Spleen (tissue), 11 donors: Measurements from ENCODE around the gene SEMA3E. TPM values are rescaled to one million over a fixed set of nuclear protein-coding genes. Genes with fewer than 3 reads are reported as not detected.
"Not testable (repeated sequence)": the region's sequence is repeated elsewhere in the genome, so short reads cannot be mapped to it uniquely, and the experiment has no call there.

ENCODE experiments used
- DNase-seq: peaks from one replicate; pipeline ENCODE4 v3.0.0-alpha.2; 2020
- H3K27ac ChIP-seq, 8 donors: fragments of 200-600 bp; sonication (generic) in 7 of 8; 1 replicate in 4 of 8; 2 replicates in 4 of 8; pipeline versions ENCODE4 v1.5.0 to v1.8.0; 2016 to 2021; ENCODE audit warnings: inconsistent platforms in 4 of 8, mild to moderate bottlenecking in 4 of 8, moderate library complexity in 1 of 8
- H3K27me3 ChIP-seq, 7 donors: fragments of 200-600 bp; sonication (generic) in 6 of 7; replicated peaks in 1 of 7; 1 replicate in 4 of 7; 2 replicates in 3 of 7; pipeline versions ENCODE4 v1.5.0 to v1.8.0; 2016 to 2021; ENCODE audit warnings: inconsistent platforms in 3 of 7, mild to moderate bottlenecking in 1 of 7
- H3K36me3 ChIP-seq, 6 donors: fragments of 200-600 bp; sonication (generic) in 5 of 6; 1 replicate in 4 of 6; 2 replicates in 2 of 6; pipeline versions ENCODE4 v1.5.0 to v1.8.0; 2016 to 2021; ENCODE audit warnings: inconsistent platforms in 2 of 6
- H3K4me1 ChIP-seq, 6 donors: fragments of 200-600 bp; sonication (generic) in 5 of 6; 1 replicate in 3 of 6; 2 replicates in 3 of 6; pipeline versions ENCODE4 v1.5.0 to v1.8.0; 2016 to 2021; ENCODE audit warnings: inconsistent platforms in 3 of 6
- H3K4me3 ChIP-seq, 8 donors: fragments of 200-600 bp; sonication (generic) in 7 of 8; 1 replicate in 4 of 8; 2 replicates in 4 of 8; pipeline versions ENCODE4 v1.5.0 to v1.8.0; 2016 to 2021; ENCODE audit warnings: inconsistent platforms in 4 of 8, mild to moderate bottlenecking in 4 of 8, moderate library complexity in 2 of 8
- H3K9me3 ChIP-seq, 8 donors: fragments of 200-600 bp; sonication (generic) in 7 of 8; 1 replicate in 4 of 8; 2 replicates in 4 of 8; pipeline versions ENCODE4 v1.5.0 to v1.8.0; 2016 to 2021; ENCODE audit warnings: inconsistent platforms in 4 of 8
- CTCF ChIP-seq, 11 experiments: fragments of 200-600 bp in 7 of 11; fragments of 450-650 bp in 4 of 11; sonication (generic) in 4 of 11; IDR thresholded peaks in 8 of 11; conservative IDR thresholded peaks in 3 of 11; 1 replicate in 7 of 11; 2 replicates in 4 of 11; pipeline versions ENCODE4 v1.4.0 to v1.8.0; 2016 to 2021; ENCODE audit warnings: antibody characterized with exemption in 11 of 11, inconsistent platforms in 4 of 11, mild to moderate bottlenecking in 1 of 11
- POLR2A ChIP-seq, 3 donors: fragments of 450-650 bp; IDR thresholded peaks; one replicate each; pipeline ENCODE4 v1.5.1; 2017; ENCODE audit warnings: antibody characterized with exemption in 3 of 3, mild to moderate bottlenecking in 1 of 3
- POLR2AphosphoS5 ChIP-seq, 3 donors: sonication (generic); formaldehyde crosslinking; IDR thresholded peaks; one replicate each; pipeline ENCODE4 v1.5.1; 2017; ENCODE audit warnings: antibody characterized with exemption in 3 of 3
- WGBS, 5 donors: extraction: QIAGEN DNeasy Blood & Tissue Kit in 3 of 5; methylation state at CpG; one replicate each; pipeline versions ENCODE4 v1.1.5 to v1.1.7; 2013 to 2018; 5-methylcytosine and 5-hydroxymethylcytosine counted together
- intact Hi-C: fragments of 100-400 bp; cut with DNase I; formaldehyde crosslinking; loops from one replicate; pipeline ENCODE4 v1.15.0; 2023; ENCODE audit warnings: low total_unique reads
- polyA plus RNA-seq, 3 donors: library from polyadenylated mRNA; stranded (reverse); fragments of 200-250 nt; gene quantifications; one replicate each; pipeline ENCODE4 v1.2.1, GENCODE V29; 2013
- total RNA-seq, 7 donors: library from RNA; depleted of rRNA in 3 of 7; stranded (reverse); fragments of >200 nt in 3 of 7; fragmentation: NEBNext Ultra II Directional in 4 of 7; extraction: Animal tissue kit (Norgen Biotek cat#: 25700) in 4 of 7; gene quantifications; one replicate each; pipeline versions ENCODE4 v1.1.0 to v1.2.1, GENCODE V29; 2016 to 2021
- donor health status: healthy with polysubstance abuse.
- donor health status: DM: no; HTN: no; CAD: no; lungs with moderate emphysema.
- donor health status: DM: no; HTN: no; CAD: no.
- donor health status: Bipolar disorder and iron deficiency.
- donor health status: healthy.
- donor health status: DM: no; HTN: no; CAD: no.
- donor health status: DM: yes; HTN: yes; CAD: no.

SEMA3E gene
- total and polyA plus RNA-seq, 10 donors: under 0.01 to 0.44 (median 0.29) TPM; not detected in 7

GRCh38 chr7:83466187-83466923 is 182.6 kb downstream of the SEMA3E start:
- Histone ChIP-seq H3K4me3 (no peak overlapping the region), H3K4me1 (no peaks in the 10 kb centered on the region), H3K9me3 (no peaks in the 10 kb centered on the region), H3K36me3 (no peaks in the 10 kb centered on the region), H3K27ac (no peak overlapping the region), H3K27me3 (no peaks in the 10 kb centered on the region)
- WGBS, 5 donors: 60 to 84% (median 76%) methylated on average over 4 of the region's 4 CpGs
- no peak for DNase-seq
- intact Hi-C loops: no loop called here
- no peak for TF ChIP-seq CTCF (IDR thresholded peaks at IDR 0.05 in 8 of 11, conservative IDR thresholded peaks at IDR 0.05 in 3 of 11)

GRCh38 chr7:83465643-83466042 is 183.3 kb downstream of the SEMA3E start:
- Histone ChIP-seq H3K36me3 (no peaks in the 10 kb centered on the region), H3K27me3 (no peaks in the 10 kb centered on the region), H3K4me3 (no peak overlapping the region), H3K4me1 (no peaks in the 10 kb centered on the region), H3K27ac (no peak overlapping the region), H3K9me3 (no peaks in the 10 kb centered on the region)
- DNase-seq: no peak
- TF ChIP-seq POLR2A (IDR thresholded peaks at IDR 0.05) (no peak), POLR2AphosphoS5 (IDR thresholded peaks at IDR 0.05) (no peak), CTCF (IDR thresholded peaks at IDR 0.05 in 8 of 11, conservative IDR thresholded peaks at IDR 0.05 in 3 of 11) (no peak)
- intact Hi-C loops: no loop called here
- WGBS, 5 donors: 82 to 90% (median 83%) methylated on average over 4 of the region's 4 CpGs

GRCh38 chr7:83461820-83462219 is 187.1 kb downstream of the SEMA3E start:
- WGBS, 5 donors: 71 to 81% (median 76%) methylated on average over 13 to 15 of the region's 15 CpGs
- DNase-seq, H3K36me3 ChIP-seq, H3K27me3 ChIP-seq, H3K9me3 ChIP-seq, H3K4me1 ChIP-seq, H3K27ac ChIP-seq, intact Hi-C loops, H3K4me3 ChIP-seq: not testable (repeated sequence)

GRCh38 chr7:83459930-83460653 is 188.8 kb downstream of the SEMA3E start:
- H3K9me3 ChIP-seq, DNase-seq, intact Hi-C loops, H3K27ac ChIP-seq, H3K27me3 ChIP-seq, H3K36me3 ChIP-seq, H3K4me3 ChIP-seq, H3K4me1 ChIP-seq: not testable (repeated sequence)
- WGBS, 5 donors: 55 to 62% (median 59%) methylated on average over 16 to 18 of the region's 18 CpGs

GRCh38 chr7:83459101-83459929 is 189.6 kb downstream of the SEMA3E start:
- 75 to 86% (median 81%) methylated on average over 6 of the region's 6 CpGs for WGBS, 5 donors
- H3K4me1 ChIP-seq, DNase-seq, H3K27ac ChIP-seq, H3K4me3 ChIP-seq, H3K27me3 ChIP-seq, H3K9me3 ChIP-seq, H3K36me3 ChIP-seq, intact Hi-C loops: not testable (repeated sequence)
